K562 (cell line): Measurements from ENCODE around the gene OPA1. TPM values are rescaled to one million over a fixed set of nuclear protein-coding genes. Genes with fewer than 3 reads are reported as not detected.

Experiments
- ARID2 ChIP-seq: fragments of 450-650 bp; IDR thresholded peaks from 2 replicates; pipeline ENCODE4 v1.6.1; 2017; ENCODE audit warnings: antibody characterized with exemption, mild to moderate bottlenecking
- CBFA2T2 ChIP-seq: fragments of 450-650 bp; conservative IDR thresholded peaks from 2 replicates; pipeline ENCODE4 v1.6.1; 2017; ENCODE audit warnings: mild to moderate bottlenecking
- CC2D1A ChIP-seq: fragments of 450-650 bp; IDR thresholded peaks from 2 replicates; pipeline ENCODE4 v1.6.1; 2017; ENCODE audit warnings: mild to moderate bottlenecking
- CXXC5 ChIP-seq: fragments of 250-450 bp; sonication (Bioruptor Pico); IDR thresholded peaks from 2 replicates; pipeline ENCODE4 v1.8.0; 2022; ENCODE audit warnings: inconsistent platforms, mild to moderate bottlenecking, moderate library complexity
- GABPB1 ChIP-seq: sonication (generic); formaldehyde crosslinking; IDR thresholded peaks from 2 replicates; pipeline ENCODE4 v1.8.0; 2022; ENCODE audit warnings: mild to moderate bottlenecking, missing genetic modification reagents
- MAZ ChIP-seq, 2 experiments: fragments of 450-650 bp in 1 of 2; sonication (generic) in 1 of 2; formaldehyde crosslinking; IDR thresholded peaks in 1 of 2; conservative IDR thresholded peaks in 1 of 2; 2 replicates each; pipeline versions ENCODE4 v1.4.0 to v1.5.0; 2020; ENCODE audit warnings: mild to moderate bottlenecking in 1 of 2, missing genetic modification reagents in 1 of 2
- MTA3 ChIP-seq: fragments of 450-650 bp; formaldehyde crosslinking; IDR thresholded peaks from 2 replicates; pipeline ENCODE4 v1.6.1; 2017; ENCODE audit warnings: mild to moderate bottlenecking, borderline replicate concordance
- NR2C1 ChIP-seq, 2 experiments: fragments of 450-650 bp; IDR thresholded peaks; 2 replicates each; pipeline ENCODE4 v1.6.1; 2017; ENCODE audit warnings: mild to moderate bottlenecking in 2 of 2, antibody characterized with exemption in 1 of 2, inconsistent platforms in 1 of 2, missing compliant biosample characterization in 1 of 2, missing genetic modification characterization in 1 of 2
- NR2C2 ChIP-seq, 2 experiments: fragments of 200-800 bp in 1 of 2; sonication (Bioruptor generic) in 1 of 2; sonication (generic) in 1 of 2; formaldehyde crosslinking in 1 of 2; IDR thresholded peaks; 2 replicates each; pipeline versions ENCODE4 v1.6.1 to v1.8.0; 2016 to 2022; ENCODE audit warnings: mild to moderate bottlenecking in 1 of 2, missing compliant biosample characterization in 1 of 2, missing genetic modification characterization in 1 of 2, missing genetic modification reagents in 1 of 2
- PCBP1 ChIP-seq: fragments of 200-400 bp; formaldehyde crosslinking; IDR thresholded peaks from 2 replicates; pipeline ENCODE4 v1.6.1; 2018; ENCODE audit warnings: mild to moderate bottlenecking, low read depth, low read length; ENCODE audit not compliant: poor library complexity, severe bottlenecking
- POLR2AphosphoS5 ChIP-seq: IDR thresholded peaks from 2 replicates; pipeline ENCODE4 v1.6.1; 2011; ENCODE audit warnings: mild to moderate bottlenecking, low read depth, low read length, moderate library complexity; ENCODE audit not compliant: control insufficient read depth, insufficient read depth
- RCOR1 ChIP-seq, 2 experiments: IDR thresholded peaks; 2 replicates each; pipeline ENCODE4 v1.6.1; 2012; ENCODE audit warnings: low read depth in 2 of 2, low read length in 2 of 2, borderline replicate concordance in 1 of 2, improper control_type of control experiment in 1 of 2
- SOX6 ChIP-seq: fragments of 450-650 bp; IDR thresholded peaks from 2 replicates; pipeline ENCODE4 v1.6.1; 2014; ENCODE audit warnings: mild to moderate bottlenecking
- ZNF24 ChIP-seq: fragments of 450-650 bp; IDR thresholded peaks from 2 replicates; pipeline ENCODE4 v1.6.1; 2016
- ZNF589 ChIP-seq: fragments of 200-800 bp; sonication (Bioruptor generic); IDR thresholded peaks from 2 replicates; pipeline ENCODE4 v1.6.1; 2016; ENCODE audit warnings: low read depth, missing genetic modification characterization, missing compliant biosample characterization
- ZNF695 ChIP-seq: fragments of 450-650 bp; formaldehyde crosslinking; IDR thresholded peaks from 2 replicates; pipeline ENCODE4 v1.4.0; 2020; ENCODE audit warnings: mild to moderate bottlenecking, moderate library complexity
- polyA plus RNA-seq, 8 experiments: library from polyadenylated mRNA; depleted of rRNA in 4 of 8; stranded (reverse) in 5 of 8; unstranded in 3 of 8; fragments of >200 nt; fragmentation: Nextera tagmentation in 2 of 8; fragmentation: Illumina TruSeq in 1 of 8; extraction: Ambion mirVana in 2 of 8; extraction: Trizol in 1 of 8; gene quantifications; 2 replicates each; pipeline versions ENCODE4 v1.2.1 to v1.2.3, GENCODE V29; 2011 to 2014; ENCODE audit warnings: inconsistent platforms in 1 of 8, missing spikeins in 1 of 8
- total RNA-seq, 7 experiments: library from RNA; depleted of rRNA in 6 of 7; stranded (reverse); fragments of >200 nt in 6 of 7; fragmentation: Illumina TruSeq in 2 of 7; extraction: Trizol in 2 of 7; gene quantifications; 2 replicates each; pipeline versions ENCODE4 v1.2.1 to v1.2.3, GENCODE V29; 2011 to 2021; ENCODE audit warnings: low replicate concordance in 1 of 7

Gene OPA1
- total and polyA plus RNA-seq, 9 of the 15 experiments (the other 6 are each of a cell fraction or from before 2014, with no cell fraction given) = 19.7 to 127 (median 94.7) TPM

DNA sequence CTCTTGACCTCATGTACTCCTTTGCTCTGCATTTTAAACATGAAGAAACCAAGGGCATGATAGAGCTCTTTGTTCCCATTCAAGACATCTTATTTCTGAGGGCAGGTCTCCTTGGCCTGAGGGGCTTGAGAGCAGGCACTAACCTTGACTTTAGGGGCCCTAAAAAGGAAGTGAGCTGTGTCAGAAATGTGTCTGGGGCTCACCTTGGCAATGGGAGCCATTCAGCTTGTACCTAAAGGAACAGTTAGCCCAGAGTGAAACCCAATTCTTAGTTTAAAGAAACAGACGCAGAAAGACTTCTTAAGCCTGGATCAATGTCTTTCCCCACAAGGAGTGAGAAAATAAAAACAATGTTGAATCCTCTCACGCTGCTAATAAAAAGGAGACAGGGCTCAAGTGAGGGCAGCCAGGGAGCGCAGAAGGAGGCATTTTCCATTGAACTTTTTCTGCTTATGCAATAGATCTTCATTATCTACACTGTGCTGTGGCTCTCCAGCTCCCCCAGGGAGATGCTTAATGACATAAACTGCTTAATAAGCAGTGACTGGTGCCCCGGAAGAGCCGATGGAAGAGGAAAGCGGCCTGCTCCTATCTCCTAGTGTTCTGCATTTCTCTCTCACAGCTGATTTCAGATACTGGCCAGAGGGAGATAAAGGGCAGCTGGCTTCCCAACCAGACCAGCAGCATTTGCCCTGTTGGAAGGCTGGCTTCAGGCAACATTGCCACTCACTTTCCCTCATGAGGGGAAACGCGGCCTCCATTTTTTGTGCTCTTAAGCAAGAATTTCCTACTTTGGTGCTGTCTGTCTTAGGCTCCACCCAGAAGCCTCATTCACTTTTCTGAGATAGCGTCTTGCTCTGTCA lies 152.0 kb downstream of the OPA1 start (continued):
- no peak for TF ChIP-seq PCBP1
- no peak for TF ChIP-seq ZNF695 (CRISPR knock-in tag)
- no peak for TF ChIP-seq CC2D1A
- no peak for TF ChIP-seq ZNF24
- peak; percentile 49 for TF ChIP-seq CXXC5 (CRISPR knock-in tag)
- peak; percentile 35; the same call in 1 of the 2 replicates for TF ChIP-seq CBFA2T2
- TF ChIP-seq RCOR1 (IDR thresholded peaks at IDR 0.05; ENCODE audit: borderline replicate concordance in 1 of 2, low read depth in 2 of 2, low read length in 2 of 2) = peak in 1 of 2 experiments; percentile 67; a peak in 1 of 4 replicates
- TF ChIP-seq ARID2 = no peak
- peak; percentile 23; the same call in 1 of the 2 replicates for TF ChIP-seq POLR2AphosphoS5
- 0 out of 2 replicates have a peak, but pooled peaks have one; percentile 31 for TF ChIP-seq MTA3
- 0 out of 2 replicates have a peak, but pooled peaks have one; percentile 31 for TF ChIP-seq ZNF589 (CRISPR knock-in tag)
- peak; percentile 70 for TF ChIP-seq SOX6
- TF ChIP-seq NR2C2 (CRISPR knock-in tag; IDR thresholded peaks at IDR 0.05) = no peak
- peak; percentile 69 for TF ChIP-seq NR2C2 (tag; IDR thresholded peaks at IDR 0.05)
- no peak for TF ChIP-seq NR2C1 (IDR thresholded peaks at IDR 0.05)
- TF ChIP-seq NR2C1 (tag; IDR thresholded peaks at IDR 0.05) = peak; percentile 36; the same call in 1 of the 2 replicates
- 0 out of 4 replicates have a peak, but pooled peaks of 1 of the 2 experiments have one; percentile 32 for TF ChIP-seq MAZ (CRISPR knock-in tag; conservative IDR thresholded peaks at IDR 0.05 in 1 of 2, IDR thresholded peaks at IDR 0.05 in 1 of 2)
- TF ChIP-seq GABPB1 = peak; percentile 15; the same call in 1 of the 2 replicates
